ENCODE data around the gene DUSP6. TPM values are rescaled to one million over a fixed set of nuclear protein-coding genes. Genes with fewer than 3 reads are reported as not detected.

The DUSP6 gene
- total and polyA plus RNA-seq, 2 of the 13 experiments (the other 11 are each of a cell fraction or from before 2014, with no cell fraction given) = 40.9 to 161 TPM

GRCh38 chr12:89391726-89392336 lies 39.5 kb upstream of the DUSP6 start (continued):
- peak; percentile 43; the same call in 1 of the 2 replicates for TF ChIP-seq HNF1A (IDR thresholded peaks at IDR 0.05; ENCODE audit: low read depth)
- peak; percentile 56; the same call in 1 of the 2 replicates for TF ChIP-seq HNF1A (CRISPR knock-in tag; IDR thresholded peaks at IDR 0.05; ENCODE audit: borderline replicate concordance)
- peak; percentile 55; the same call in 1 of the 2 replicates for TF ChIP-seq ONECUT2 (CRISPR knock-in tag; IDR thresholded peaks at IDR 0.05)
- no peak for TF ChIP-seq FOXM1 (CRISPR knock-in tag; IDR thresholded peaks at IDR 0.05)
- no peak for TF ChIP-seq CHD4 (IDR thresholded peaks at IDR 0.05; ENCODE audit: borderline replicate concordance, low read length)
- TF ChIP-seq REST (IDR thresholded peaks at IDR 0.05; ENCODE audit: borderline replicate concordance in 1 of 2, low read depth in 1 of 2, low read length in 2 of 2) = no peak
- TF ChIP-seq HNRNPL (IDR thresholded peaks at IDR 0.05; ENCODE audit: low read depth, low read length) = no peak
- no peak for TF ChIP-seq ZNF883 (CRISPR knock-in tag; IDR thresholded peaks at IDR 0.05; ENCODE audit: not compliant biosample characterization)
- TF ChIP-seq NFKB2 (CRISPR knock-in tag; IDR thresholded peaks at IDR 0.05; ENCODE audit: borderline replicate concordance) = no peak
- TF ChIP-seq ZEB1 (IDR thresholded peaks at IDR 0.05; ENCODE audit: insufficient replicate concordance, low read depth) = no peak
- TF ChIP-seq ZC3H4 (CRISPR knock-in tag; IDR thresholded peaks at IDR 0.05; ENCODE audit: borderline replicate concordance) = no peak
- TF ChIP-seq ZBTB46 (CRISPR knock-in tag; IDR thresholded peaks at IDR 0.05; ENCODE audit: borderline replicate concordance) = no peak
- TF ChIP-seq ZNF577 (CRISPR knock-in tag; IDR thresholded peaks at IDR 0.05; ENCODE audit: borderline replicate concordance, low read depth) = no peak
- TF ChIP-seq ZNF891 (CRISPR knock-in tag; IDR thresholded peaks at IDR 0.05) = no peak
- TF ChIP-seq HDAC1 (CRISPR knock-in tag; IDR thresholded peaks at IDR 0.05) = peak; percentile 27; the same call in 1 of the 2 replicates
- no peak for TF ChIP-seq TRIM24 (CRISPR knock-in tag; IDR thresholded peaks at IDR 0.05)
- no peak for TF ChIP-seq ZKSCAN8 (CRISPR knock-in tag; IDR thresholded peaks at IDR 0.05; ENCODE audit: borderline replicate concordance)
- TF ChIP-seq SRSF9 (IDR thresholded peaks at IDR 0.05; ENCODE audit: borderline replicate concordance, insufficient read depth, low read depth, low read length, poor library complexity, severe bottlenecking) = no peak
